H54 (cell line): ENCODE results near the gene CPA5.
A peak's percentile ranks its signal among the peaks of the same experiment; 100 is the strongest.

Experiments
- DNase-seq: peaks from one replicate; pipeline ENCODE4 v3.0.0; 2011; ENCODE audit warnings: low spot score, mixed read lengths; ENCODE audit not compliant: insufficient read length
- FAIRE-seq: peaks from 3 replicates; lab custom pipeline; 2011; peaks lifted over from hg19 to GRCh38; lab: Jason Lieb, UNC
- POLR2A ChIP-seq: IDR thresholded peaks from 2 replicates; pipeline ENCODE4 v1.6.1; 2011; ENCODE audit warnings: low read depth, mild to moderate bottlenecking, low read length

Gene CPA5

DNA sequence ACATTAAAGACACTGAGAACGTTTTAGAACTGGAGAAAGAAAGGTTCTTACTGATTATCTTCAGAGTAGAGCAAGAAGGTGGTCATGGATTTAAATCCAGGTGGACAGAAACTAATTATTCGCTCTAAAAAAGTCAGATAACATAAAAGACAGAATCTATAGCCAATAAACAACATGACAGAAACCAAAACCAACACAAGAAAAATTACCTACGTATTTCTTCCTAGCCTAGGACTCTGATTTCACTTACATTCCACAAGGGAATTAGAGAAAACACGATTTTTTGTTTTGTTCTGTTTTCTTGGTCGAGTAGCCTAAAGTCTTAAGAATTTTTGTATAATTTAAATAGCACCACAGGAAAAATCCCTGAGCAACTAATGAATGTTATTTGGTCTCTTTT is 50.8 kb downstream of the CPA5 start:
- DNase-seq (no peak), FAIRE-seq (no peak)
- no peak for TF ChIP-seq POLR2A

DNA sequence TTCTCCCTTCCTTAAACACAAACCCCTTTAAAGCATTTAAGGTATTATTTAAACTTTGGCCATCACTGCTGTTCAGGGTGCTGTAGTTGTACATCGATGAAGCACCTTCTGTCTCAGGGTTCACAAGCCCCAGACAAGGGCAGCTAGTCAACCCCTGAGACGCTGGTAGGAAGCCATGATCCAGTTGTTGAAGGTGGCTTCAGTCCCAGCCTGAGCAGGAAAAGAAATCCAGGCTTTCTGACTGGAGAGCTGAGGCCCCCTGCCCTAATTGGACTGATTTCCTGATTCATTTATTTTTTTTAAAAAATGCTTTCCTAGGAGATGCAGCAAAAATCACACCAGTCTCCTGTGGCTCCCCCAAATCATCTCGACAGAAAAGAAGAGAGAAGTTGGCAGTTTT is 51.5 kb downstream of the CPA5 start:
- DNase-seq (no peak), FAIRE-seq (no peak)
- no peak for TF ChIP-seq POLR2A

DNA sequence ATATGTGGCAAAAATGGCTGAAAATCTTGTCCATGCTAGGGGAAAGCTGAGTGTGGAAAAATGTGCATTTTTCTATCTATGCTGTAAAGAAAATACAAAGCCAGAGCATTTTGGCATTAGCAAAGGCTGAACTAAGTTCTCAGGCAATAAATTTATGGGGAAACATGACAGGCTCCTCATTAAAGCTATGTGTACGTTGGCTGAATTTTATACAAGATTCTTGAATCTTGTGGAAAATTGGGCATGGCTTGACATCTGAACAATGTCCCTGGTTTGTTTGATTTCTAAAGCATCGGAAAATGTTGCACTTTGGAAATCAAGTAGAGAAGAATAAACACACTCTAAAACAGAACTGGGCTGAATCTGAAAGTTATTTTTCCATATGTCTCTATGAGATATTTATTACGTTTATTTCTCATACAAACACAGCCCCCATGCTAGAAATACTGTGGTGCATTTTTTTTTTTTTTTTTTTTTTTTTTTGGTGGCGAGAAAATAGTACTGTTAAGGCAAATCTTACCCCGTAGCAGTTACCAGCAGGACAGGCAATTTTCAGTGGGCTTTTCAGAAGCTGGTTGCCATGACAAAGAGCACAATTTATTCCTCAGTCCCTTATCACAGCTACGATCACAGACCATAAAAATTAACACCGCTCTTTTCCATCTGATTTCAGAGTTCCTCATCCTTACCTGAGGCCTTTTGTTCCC is 52.6 kb downstream of the CPA5 start:
- TF ChIP-seq POLR2A, result no peak
- DNase-seq (no peak), FAIRE-seq (no peak)

DNA sequence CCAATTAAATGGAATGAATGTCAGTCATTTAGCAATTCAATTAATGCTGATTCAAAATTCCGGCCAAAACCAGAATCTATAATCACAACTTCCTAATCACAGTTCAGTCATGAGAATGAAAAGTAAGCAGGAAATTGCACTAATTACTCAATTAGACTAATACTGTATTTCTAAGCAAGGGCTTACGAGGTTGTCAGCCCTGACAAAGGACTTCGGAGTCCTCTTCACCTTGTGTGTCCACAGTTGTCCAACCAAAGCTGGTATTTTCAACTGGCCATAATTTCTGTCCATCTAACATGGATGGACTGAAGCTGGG is 53.1 kb downstream of the CPA5 start:
- DNase-seq (no peak), FAIRE-seq (no peak)
- TF ChIP-seq POLR2A, result no peak

DNA sequence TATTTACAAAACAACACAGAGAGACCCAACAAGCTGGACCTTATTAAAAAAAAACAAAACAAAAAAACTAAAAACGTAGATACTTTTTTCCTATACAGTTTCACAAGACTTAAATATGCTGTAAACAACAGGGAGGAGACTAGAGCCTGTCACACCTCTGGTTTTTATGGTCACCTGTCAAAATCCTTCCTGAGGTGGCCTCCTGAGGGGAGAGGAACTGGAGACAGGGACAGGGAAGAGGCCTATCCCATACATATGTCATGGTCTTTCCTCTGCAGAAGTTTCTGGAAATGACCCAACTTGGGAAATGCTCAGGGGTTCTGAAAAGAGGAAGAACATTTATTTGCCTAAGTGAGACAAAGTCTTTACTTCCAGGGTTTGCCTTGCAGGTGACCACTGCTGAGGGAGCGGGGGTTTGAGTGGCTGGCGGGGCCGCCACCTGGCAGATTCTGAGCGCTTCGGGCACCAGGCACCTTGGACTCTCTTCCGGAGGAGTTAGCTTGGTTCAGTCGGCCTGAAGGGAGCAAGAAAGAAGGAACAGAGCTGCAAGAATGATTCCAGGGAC is 54.0 kb downstream of the CPA5 start:
- FAIRE-seq (no peak), DNase-seq (no peak)
- TF ChIP-seq POLR2A, result no peak

DNA sequence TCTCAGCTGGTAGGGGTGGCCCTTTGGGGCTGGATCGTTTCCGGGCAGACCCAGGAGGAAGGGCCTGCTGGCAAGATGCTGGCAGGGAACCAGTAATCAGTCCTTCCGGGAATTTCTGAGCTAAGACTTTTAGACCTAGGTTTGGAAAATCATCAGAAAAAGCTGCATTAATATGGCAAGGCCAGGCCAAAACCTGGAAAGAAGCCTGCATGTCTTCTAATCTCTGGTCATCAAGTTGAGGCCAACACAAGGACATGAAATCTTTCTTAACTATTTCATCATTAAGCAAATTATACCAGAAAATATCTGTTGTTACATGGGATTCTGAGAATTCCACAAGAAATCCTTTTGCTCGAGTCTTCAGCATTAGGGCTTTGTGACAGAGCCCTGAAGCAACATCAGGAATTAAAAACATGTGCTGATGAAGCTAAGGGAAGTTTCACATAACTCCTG is 55.5 kb downstream of the CPA5 start:
- no peak for DNase-seq
- no peak for TF ChIP-seq POLR2A
- FAIRE-seq, result no peak

DNA sequence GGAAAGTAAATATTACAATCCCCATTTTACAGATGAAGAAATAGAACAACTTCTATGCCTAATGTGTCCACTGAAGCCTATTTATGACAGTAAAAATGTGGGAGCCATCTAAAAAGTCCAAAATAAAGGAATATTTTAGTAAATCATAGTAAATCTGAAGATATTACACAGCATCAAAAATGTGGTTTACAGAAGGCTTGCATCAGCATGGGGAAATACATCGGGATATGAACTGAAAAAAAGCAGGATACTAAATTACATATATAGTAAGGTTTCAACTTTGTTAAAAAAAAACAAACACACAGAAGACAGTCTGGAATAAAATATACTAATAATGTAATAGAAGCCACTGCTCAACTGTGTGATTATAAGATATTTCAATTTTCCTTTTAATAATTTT is 56.5 kb downstream of the CPA5 start:
- TF ChIP-seq POLR2A, result no peak
- DNase-seq (no peak), FAIRE-seq (no peak)

DNA sequence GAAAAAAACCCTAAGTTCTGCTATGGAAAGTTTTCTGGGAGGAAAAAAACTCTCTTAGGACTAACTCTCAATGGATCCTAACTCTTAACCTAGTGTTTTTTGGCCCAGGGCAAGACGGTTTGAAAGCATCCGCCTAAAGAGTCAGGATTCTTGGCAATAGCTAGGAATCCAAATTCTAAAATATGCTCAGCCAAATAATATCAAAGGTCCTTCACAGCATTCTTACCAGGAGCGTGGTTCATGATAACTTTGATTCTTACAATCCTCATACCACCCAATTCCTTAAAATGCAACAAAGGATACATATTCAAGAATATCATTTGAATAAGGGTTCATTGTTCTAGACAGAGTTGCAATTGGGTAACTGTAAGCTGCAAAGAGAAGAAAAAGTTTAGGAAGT is 57.0 kb downstream of the CPA5 start:
- DNase-seq, result no peak
- FAIRE-seq, result no peak
- TF ChIP-seq POLR2A, result no peak

DNA sequence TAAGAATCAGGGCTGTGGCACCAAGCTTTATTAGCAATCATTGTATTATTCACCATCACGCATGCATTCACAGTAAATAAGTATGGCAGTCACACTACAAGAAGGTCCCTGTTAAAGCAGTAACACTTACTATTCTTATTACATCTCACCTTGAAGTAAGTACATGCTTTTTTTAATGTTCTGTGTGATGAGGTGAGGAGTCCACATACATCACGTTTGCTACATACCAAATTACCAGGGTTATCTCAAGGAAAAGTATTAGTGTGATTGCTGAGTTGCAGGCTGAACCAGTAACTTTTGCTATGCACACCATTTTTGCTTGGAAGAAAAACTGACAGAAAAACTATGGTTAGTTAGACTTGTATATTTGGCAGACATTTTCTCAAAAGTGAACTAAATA is 60.4 kb downstream of the CPA5 start:
- TF ChIP-seq POLR2A, result no peak
- no peak for FAIRE-seq
- DNase-seq, result no peak

DNA sequence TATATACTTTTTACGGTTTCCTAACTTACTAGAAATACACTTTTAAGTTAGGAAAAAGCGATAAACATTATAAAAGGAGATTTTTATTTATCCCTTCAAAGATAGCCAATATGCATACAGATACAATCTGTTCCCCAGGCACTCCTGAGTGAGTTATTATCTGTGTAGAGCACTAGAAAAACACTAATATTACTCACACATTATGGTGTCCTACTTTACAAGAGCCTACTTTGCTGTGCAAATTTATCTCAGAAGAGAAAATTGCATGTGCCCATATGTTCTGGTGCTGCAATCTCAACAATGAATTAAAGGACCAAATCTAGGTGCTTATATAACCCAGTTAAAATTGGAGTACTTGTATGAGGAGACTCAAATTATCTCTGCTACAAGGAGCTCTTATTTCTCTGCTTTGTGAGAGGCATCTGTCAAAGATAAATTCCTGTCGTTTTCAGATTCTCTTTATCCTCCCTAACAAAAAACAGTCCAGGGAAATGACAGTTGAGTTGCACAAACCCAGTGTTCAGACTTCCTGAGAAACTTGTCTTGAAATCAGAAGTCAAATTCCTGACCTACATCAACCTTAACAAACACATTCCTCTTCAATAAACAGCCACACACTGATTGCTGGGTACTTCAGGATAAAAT is 64.6 kb downstream of the CPA5 start:
- no peak for DNase-seq
- FAIRE-seq, result peak; percentile 91
- TF ChIP-seq POLR2A, result no peak

DNA sequence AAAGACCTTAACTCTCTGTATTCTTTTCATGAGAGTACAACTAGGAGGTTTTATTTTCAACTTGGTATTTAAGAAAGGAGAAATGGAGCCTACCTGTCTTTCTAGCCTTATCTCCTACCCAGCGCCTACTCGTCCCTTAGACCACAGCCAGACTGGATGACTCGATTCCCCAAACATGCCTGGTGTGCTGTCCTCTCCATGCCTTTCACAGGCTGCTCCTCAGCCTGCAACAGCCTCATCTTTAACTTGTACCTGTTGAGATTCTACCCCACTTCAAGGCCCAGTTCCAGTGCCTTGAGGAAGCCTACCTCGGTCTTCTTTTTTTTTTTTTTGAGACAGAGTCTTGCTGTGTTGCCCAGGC is 65.1 kb downstream of the CPA5 start:
- DNase-seq (no peak), FAIRE-seq (no peak)
- TF ChIP-seq POLR2A, result no peak

DNA sequence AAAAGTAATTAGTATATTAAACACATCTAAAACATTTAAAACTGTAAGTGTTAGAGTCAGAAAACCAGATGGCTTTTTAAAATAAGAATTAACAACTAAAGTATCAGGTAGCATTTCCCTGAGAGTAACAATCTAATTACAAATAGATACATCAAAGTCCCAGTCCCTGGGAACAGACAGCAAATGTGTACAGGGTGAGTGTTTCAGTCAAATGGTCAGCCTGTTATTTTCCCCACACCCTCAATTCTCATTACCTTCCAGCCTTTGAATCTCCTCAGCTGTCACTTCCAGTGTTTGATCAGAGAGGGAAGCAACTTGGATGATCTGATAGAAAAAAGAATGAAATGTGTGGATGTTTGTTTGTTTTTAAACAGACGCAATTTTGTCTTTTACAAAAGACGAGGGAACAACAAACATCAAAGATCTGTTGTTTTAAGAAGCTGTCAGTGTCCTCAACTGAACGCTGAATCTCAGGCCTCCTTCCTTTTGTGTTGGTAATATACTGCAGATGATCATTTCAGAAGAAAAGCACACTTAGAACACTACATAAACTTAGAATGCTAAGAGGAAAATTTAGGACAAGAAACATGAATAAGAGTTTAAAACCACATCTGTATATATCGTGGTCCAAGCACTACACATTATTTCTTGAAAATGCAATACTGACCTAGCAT is 66.4 kb downstream of the CPA5 start:
- peak; percentile 33 for FAIRE-seq
- no peak for TF ChIP-seq POLR2A
- DNase-seq, result no peak

DNA sequence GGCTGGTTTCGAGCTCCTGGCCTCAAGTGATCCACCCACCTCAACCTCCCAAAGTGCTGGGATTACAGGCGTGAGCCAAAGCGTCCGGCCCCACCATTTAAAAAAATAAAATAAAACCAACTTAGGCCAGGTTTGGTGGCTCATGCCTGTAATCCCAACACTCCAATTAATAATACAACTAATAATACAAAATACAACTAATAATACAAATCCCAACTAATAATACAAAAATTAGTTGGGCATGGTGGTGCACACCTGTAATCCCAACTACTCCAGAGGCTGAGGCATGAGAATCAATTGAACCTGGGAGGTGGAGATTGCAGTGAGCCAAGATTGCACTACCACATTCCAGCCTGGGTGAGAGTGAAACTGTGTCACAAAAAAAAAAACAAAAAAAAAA is 68.6 kb downstream of the CPA5 start:
- no peak for DNase-seq
- no peak for FAIRE-seq
- no peak for TF ChIP-seq POLR2A

DNA sequence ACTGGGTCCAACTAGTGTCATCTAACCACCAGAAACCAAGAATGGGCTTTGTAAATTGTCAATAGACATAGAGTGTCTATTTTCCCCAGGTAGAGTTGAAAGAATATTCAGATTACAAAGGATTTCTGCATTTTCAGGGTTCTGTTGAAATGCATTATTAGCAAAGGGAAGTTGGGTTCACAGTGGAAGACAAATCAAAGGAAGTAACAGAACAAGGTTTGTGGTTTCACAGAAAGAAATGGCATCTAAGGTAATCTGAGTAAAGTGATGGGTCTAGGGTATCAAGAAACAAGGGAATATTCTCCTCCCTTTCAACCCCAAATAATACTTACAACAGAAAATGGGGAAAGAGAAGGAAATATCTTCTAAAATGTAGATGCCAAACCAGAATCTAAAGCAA is 70.4 kb downstream of the CPA5 start:
- DNase-seq (no peak), FAIRE-seq (no peak)
- TF ChIP-seq POLR2A, result no peak
